ENCODE measurements around the gene CDHR4.

- TF ChIP-seq CTCF (IDR thresholded peaks at IDR 0.05) (no peak), EZH2phosphoT487 (IDR thresholded peaks at IDR 0.05) (no peak)
Observed at GRCh38 chr3:49826016-49826415, 26.3 kb upstream of the CDHR4 start.
